GM15510 (cell line): Measurements from ENCODE around the gene TMEM200B.

Source experiments
- POLR2A ChIP-seq: IDR thresholded peaks from 3 replicates; pipeline ENCODE4 v1.6.1; 2011; ENCODE audit warnings: borderline replicate concordance; ENCODE audit not compliant: insufficient read length; ENCODE audit errors: extremely low read depth

The TMEM200B gene

DNA sequence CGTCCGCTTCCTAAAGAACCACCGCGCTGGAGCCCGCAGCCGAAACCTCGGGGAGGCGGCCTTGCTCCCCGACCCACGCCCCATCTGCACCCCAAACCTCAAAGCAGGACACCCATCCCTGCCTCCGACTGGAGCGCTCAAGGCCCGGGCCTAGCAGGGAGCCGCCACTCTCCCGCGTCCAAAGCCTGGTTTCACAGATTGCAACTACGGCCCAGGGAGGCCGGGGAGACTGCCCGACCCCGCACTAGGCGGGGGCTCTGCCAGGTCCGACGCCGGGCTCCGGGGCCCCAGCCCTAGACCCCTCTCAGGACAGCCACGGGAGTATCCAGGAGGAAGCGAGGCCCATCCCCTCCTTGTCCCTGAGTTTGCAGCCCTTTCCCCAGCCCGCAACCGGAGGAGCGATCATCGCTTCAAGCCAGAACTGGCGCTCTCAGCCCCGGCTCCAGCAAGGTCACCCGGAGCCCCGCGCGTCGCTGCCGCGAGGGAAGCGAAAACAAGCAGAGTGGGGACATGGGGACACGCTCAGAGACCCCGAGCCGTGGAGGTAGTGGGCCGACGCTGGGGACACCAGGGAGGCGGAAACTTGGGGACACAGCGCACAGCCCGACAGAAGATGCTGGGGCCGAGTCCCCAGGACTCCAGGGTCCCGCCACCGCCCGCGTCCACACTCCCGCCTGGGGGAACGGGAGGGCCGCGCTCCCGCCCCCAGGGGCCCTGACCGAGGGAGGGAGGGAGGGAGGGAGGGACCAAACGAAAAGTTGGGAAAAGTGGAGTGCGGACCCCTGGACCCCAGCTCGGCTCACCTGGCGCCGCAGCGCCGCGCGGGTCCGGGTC, 433 bp downstream of the TMEM200B start:
- no peak for TF ChIP-seq POLR2A

DNA sequence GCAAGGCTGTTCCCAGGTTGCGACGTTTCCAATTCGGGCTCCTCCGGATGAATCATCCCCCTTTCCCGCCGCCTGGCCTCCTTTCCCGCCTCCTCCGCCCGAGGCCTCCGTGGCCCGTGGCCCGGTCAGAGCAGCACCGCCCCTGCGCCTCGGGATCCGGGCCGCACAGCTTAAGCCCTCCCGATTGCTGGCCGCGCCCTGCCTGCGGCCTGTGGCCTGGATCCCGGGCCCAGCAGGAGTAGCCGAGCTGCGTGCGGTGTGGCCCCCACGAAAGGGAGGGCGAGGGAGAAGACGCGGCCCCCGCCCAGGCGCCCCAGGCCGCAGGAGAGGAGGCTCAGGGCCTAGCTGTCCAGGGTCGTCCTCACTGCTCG, 1.0 kb downstream of the TMEM200B start:
- TF ChIP-seq POLR2A, result no peak

DNA sequence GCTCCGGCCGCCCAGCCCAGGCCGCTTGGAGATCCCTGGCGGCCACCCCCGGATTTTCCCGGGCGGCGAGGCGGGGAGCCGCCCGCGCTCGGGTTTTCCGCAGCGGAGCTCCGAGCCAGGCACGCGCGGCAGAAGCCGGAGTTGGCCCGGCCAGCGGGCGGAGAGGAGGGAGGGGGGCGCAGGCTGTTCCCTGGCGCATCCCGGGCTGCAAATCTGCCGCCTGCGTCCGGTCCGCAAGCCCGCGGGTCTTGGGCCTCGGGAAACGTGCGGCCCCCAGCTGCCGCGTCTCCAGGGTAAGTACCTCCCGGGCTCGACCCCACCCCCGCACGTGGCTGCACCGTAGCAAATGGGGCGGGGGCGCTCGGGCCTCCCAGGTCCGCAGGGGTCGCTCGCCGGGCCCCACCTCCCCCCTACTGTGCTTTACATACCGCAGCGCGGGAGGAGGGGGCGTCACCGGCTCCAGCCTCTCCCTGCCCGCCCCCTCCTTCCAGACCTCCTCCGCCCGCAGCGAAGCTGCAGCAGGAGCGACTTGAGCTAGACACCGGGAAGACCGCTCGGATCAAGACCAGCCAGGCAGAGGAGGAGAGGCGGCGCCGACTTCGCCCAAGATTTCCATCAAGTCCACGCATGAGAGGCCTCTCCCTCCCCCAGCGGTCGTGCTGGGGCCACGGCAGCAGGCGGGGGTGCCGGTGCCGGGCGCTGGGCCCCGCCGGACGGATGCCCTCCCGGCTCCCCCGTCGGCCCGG, 1.6 kb downstream of the TMEM200B start:
- TF ChIP-seq POLR2A, result no peak

- no peak for TF ChIP-seq POLR2A
These were observed 2.2 kb downstream of the TMEM200B start for GRCh38 chr1:29121516-29121935.

DNA sequence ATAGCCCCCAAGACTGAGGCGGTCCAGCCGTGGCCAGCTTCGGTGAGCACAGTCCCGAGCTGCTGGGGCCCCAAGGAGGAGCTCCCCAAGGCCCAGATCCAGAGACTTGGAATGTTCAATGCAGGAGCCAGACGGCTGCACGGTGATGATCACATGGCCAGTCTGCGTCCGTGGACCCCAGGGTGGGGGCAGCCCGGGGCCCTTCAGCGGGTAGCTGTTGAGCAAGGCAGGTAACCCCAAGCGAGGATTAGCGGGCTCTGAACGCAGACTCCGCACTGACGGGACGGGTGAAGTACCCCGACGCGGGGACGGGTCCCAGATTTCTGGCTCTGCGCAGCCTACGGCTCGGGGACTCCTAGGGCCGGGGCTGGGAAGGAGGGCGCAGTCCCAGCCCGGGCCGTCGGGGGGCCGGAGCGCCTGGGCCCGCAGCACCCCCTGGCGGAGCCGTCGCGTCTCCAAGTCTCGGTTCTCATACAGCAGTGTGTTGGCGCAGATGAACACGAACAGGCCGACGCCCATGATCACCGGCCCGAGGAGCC, 2.7 kb downstream of the TMEM200B start:
- TF ChIP-seq POLR2A, result no peak

DNA sequence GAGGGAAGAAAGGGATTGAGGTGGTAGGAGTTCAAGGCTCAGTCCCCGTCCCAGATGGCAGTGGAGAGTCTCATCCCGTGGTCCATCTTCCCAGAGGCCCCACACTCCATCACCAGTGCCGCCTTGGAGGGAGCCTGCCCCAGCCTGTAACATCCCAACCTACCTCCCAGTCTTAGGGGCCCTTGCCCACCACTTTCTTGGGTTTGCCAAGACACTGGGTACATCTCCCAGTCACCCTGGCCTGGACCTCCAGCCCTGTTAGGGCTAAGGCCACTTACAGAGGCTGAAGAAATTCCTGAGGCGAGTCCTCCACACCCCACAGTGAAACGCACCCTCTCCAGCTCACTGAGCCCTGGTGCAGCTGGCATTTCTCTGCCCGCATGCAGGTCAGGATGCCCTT, 3.3 kb downstream of the TMEM200B start:
- TF ChIP-seq POLR2A, result no peak

DNA sequence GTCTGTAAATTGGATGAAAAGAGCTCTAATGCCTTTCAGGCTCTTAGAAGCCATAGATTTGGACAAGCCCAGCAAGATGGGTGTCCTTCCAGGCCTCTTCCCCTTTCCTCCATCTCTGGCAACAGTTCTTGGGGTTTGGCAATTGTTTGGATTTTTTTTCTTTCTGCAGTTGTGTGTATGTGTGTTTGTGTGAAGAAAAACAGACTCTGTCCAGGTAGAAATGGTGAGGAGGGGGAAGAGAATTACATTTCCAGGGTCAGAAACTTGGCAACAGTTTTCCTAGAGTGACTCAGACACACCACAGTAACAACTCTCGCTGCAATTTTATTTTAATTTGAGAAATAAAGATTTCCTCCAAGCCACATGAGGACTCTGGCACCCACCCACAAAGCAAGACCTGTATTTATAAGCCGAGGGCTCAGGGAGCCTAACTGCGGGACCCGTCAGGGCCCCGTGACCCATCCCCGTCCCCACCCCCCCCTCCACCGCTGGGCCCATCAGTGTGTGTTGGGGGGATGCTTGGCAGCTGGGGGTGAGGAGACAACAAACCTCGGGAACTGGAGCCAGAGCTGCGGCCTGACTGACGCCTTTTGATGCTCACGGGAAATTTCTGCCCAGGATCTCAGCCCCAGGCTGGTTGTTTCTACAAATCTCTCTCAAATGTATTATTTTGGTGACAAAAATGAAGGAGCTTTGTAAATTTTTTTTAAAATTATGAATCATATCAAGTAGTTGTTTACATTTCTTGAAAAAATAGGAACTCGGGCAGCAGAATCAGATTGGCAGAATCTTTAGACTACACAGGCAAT, 4.4 kb downstream of the TMEM200B start:
- no peak for TF ChIP-seq POLR2A

GRCh38 chr1:29117381-29117780, 6.3 kb downstream of the TMEM200B start:
- TF ChIP-seq POLR2A, result no peak

GRCh38 chr1:29114654-29115053, 9.0 kb downstream of the TMEM200B start:
- no peak for TF ChIP-seq POLR2A

GRCh38 chr1:29113413-29114117, 10.1 kb downstream of the TMEM200B start:
- no peak for TF ChIP-seq POLR2A

- no peak for TF ChIP-seq POLR2A
These were observed 10.8 kb downstream of the TMEM200B start for GRCh38 chr1:29112705-29113412.

GRCh38 chr1:29105822-29106221, 17.9 kb downstream of the TMEM200B start:
- no peak for TF ChIP-seq POLR2A

DNA sequence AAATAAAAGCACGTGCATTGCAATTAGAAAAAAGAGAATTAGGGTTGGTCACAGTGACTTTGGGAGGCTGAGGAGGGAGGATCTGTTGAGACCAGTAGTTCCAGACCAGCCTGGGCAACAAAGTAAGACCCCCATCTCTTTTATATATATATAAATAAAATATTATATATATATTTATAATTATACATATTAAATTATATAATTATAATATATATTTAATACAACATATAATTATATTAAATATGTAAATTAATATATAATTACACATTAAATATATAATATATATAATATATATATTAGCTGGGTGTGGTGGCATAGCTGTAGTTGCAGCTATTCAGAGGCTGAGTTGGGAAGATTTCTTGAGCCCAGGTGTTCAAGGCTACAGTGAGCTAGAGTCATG, 23.2 kb downstream of the TMEM200B start:
- TF ChIP-seq POLR2A, result no peak

- TF ChIP-seq POLR2A, result no peak
These were observed 24.4 kb downstream of the TMEM200B start for GRCh38 chr1:29099286-29099685.
